GM19372 (cell line): Measurements from ENCODE around the gene AHDC1.
"Not testable (repeated sequence)": the region's sequence is repeated elsewhere in the genome, so short reads cannot be mapped to it uniquely, and the experiment has no call there.

Source experiments
- ATAC-seq: cut with Tn5 transposase; IDR thresholded peaks from one replicate; pipeline ENCODE4 v1.9.1; 2021; ENCODE audit warnings: mild to moderate bottlenecking, low read depth, moderate library complexity; ENCODE audit not compliant: unreplicated experiment

AHDC1 gene

DNA sequence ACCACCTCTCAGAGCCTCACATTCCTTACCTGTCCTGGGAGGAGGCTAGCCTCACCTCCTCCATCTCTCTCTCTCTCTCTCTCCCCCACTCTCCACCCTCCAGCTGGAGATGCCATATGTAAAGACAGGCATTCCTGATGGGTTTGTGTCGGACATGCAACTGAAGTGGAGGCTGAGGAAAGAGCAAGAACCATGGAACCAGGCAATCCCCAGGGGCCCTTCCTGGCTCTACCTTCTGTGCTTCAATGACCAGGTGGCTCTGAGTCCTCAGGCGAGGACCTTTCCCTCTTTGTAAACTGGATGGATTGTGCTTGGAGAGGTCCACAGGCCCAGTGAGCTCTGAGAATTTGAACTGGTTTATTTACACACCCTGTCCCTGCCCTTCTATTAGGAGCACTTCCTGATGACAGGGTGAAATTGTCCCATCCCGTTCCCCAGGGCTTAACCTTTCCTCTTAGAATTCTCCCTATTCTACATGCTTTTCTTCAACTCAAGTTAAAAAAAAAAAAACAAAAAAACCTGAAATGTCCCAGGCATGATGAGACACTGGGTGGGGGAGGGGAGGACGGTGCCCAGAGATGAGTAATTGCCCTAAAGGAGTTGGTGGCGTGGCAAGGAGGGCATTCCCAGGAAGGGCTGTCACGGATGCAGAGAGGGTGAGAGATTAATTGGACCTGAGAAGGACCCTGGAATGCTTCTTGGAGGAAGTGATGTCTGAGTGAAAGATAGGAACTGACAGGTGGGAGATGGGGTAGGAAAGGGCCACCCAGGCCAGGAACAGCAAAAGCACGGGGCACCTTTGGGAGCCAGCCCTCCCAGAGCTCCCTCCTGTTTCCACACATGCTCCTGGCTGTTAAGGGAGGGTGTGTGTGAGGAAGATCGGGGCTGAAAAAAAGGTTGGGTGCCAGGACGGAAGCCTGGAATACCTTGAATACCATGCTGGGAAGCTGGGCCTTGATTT lies 63.8 kb downstream of the AHDC1 start:
- no peak for ATAC-seq

- ATAC-seq, result no peak
These were observed 65.2 kb downstream of the AHDC1 start for GRCh38 chr1:27538793-27539192.

DNA sequence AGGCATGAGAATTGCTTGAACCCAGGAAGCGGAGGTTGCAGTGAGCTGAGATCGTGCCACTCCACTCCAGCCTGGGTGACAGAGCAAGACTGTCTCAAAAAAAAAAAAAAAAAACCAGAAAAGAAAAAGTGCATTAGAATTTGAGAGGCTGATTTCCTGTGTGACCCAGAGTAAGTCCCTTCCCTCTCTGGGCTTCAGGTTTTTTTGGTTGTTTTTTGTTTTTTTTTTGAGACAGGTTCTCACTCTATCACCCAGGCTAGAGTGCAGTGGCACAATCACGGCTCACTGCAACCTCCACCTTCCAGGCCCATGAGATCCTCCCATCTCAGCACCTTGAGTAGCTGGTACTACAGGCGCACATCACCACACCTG lies 65.7 kb downstream of the AHDC1 start:
- ATAC-seq, result not testable (repeated sequence)

DNA sequence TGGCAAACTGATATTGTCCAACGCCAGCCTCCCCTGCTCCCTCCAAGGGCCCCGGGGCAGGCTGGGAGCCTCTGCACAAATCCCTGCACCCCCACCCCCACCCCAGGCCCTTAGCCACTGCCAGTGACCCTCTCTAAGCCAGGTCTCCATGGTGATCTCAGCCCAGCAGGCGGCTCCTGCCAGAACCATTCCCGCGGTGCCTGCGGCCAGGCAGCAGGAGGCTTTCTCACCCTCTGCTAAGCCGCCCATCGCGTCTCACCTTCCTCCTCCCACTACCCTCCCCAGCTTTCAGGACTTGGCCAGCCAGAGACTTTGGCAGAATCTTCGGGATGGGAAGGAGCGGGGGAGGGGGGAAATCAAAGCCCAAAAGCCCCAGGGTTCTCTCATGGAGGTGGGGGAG lies 67.2 kb downstream of the AHDC1 start:
- no peak for ATAC-seq

- no peak for ATAC-seq
These were observed 67.8 kb downstream of the AHDC1 start for GRCh38 chr1:27536010-27536757.

DNA sequence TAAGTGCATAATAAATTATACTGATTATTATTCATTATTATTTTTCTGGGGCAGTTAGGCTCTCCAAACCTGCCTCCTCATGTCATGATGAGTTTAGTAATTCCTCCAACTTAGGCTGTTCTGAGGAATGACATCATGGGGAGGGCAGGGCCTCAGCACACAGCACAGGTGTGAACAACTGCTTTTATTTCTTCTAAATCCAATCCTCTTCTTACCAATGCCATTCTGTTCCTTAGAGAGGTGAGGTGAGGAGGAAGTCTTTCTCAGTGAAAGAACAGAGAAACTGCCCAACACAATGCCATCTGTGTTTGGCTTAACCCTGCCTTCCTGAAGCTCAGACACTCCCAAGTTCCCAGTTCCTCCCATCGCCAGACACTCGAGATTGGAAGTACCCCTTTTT lies 68.6 kb downstream of the AHDC1 start:
- no peak for ATAC-seq

- ATAC-seq, result no peak
These were observed 71.8 kb downstream of the AHDC1 start for GRCh38 chr1:27531959-27532685.

DNA sequence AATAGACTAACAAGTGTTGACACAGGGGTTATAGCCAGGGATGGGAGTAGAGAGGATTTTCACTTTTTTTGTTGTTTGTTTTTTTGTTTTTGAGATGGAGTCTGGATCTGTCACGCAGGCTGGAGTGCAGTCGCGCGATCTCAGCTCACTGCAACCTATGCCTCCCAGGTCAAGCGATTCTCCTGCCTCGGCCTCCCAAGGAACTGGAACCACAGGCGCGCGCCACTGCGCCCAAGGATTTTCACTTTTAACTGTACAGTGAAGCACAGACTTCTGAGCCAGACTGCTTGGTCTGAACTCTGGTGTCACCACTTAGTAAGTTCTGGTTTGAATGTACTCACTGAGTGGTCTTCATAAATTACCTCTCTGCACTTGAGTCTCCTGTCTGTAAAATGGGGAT lies 73.8 kb downstream of the AHDC1 start:
- ATAC-seq, result no peak

DNA sequence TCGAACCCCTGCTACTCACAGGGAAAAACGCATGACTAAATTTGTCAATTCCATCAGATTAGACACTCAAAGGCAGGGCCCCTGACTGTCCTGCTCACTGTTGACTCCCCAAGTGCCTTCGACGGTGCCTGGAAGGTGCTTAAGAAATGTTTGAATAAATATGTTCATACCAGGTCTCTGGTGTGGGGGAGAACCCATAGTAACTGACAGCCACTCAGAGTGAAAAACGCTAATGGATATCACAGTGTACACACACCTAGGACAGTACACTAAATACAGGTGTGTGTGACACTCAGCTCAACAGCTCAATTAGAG lies 74.3 kb downstream of the AHDC1 start:
- ATAC-seq, result no peak

DNA sequence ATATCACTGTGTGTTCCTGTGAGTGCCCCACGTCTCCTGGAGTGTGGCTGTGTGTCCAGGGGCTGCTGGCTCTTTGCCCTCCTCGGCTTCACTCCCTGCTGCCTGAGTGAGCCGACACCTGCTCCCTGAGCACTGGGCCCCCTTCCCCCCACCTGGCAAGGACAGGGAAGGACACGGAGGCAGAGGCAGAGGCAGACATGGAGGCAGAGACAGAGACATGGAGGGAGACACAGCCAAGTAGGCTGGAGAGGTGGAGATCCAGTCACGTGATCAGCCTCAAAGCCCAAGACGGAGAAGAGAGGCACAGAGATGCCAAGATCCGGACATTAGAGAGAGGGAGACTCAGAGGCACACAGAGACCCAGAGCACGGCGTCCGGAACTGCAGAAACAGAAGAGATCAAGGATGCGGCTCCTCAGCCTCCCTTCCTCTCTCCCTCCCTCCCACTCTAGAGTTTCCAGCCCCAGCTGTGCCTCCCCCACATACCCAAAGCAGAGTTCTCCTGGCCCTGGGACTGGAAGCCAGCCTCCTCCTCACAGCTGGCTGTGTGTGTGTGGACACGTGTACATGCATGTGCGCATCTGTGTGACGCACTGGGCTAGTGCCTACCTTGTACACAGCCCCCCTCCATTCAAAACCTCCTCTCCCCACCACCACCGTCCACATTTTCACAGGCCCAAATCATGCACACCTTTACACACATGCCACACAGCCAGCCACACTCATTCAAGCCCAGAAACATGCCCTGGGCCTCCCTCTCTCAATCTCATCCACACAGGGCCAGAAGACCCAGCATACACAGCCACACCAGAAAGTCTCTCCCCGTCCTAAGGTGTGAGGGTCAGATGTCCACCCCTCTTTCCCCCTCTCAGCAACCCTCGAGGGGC lies 74.9 kb downstream of the AHDC1 start:
- no peak for ATAC-seq

GRCh38 chr1:27527890-27528817 lies 75.8 kb downstream of the AHDC1 start:
- no peak for ATAC-seq

DNA sequence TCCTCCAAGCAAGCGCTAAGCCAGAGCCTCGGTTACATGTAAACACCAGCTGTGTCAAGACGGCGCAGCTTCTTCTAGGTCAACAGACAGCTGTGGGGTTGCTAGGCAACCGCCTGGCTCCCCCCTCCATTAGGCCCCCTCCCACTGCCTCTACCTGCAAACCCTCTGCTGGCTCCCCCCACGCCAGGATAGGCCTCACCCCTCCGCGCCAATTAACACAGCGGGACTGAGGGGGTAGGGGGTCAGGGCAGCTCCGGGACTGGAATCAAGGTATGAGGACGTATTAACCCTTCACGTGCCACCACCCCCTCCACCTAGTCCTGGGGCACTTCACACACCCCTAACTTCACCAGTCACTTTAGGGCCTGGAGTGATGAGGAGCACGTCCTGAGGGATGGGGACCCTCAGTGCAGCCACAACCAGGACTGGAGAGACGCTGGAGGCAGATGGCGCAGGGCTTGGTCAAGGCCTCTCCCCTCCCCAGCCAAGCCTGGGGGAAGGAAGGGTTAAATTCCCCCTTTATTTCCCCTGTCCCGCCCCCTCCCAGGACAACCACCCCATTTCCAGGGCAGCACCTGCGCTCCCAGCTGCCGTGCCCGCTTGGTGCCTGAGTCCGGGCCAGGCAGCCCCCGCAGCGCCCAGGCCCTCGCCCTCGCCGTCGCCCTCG lies 76.6 kb downstream of the AHDC1 start:
- no peak for ATAC-seq

DNA sequence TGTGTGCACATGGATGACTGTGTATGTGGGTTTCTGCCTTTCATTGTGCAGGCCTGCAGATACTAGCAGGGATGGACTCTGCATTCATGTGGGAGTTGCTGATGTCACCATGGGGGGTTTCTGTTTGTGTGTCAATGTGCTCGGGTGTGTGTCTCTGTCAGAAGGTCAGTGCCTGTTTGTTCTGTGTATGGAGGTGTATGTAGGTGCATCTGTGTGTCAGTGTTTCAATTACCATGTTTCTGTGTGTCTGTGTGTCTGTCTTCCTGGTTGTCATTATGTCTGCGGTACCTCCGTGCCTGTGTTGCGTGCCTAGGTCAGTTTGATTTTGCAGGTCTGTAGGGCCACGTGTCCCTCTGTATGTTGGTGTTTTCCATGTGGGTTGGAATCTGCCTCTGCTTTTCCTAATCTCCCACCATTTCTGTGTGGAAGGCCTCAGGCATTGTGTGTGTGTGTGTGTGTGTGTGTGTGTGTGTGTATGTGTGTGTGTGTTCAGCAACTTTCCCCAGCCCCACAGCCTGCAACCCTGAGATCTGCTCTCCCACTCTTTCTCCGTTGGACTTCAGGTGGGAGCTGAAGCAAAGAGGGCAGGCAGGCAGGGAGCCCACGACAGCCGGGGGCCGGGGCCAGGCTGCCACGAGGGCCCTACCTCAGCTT lies 77.2 kb downstream of the AHDC1 start:
- no peak for ATAC-seq

DNA sequence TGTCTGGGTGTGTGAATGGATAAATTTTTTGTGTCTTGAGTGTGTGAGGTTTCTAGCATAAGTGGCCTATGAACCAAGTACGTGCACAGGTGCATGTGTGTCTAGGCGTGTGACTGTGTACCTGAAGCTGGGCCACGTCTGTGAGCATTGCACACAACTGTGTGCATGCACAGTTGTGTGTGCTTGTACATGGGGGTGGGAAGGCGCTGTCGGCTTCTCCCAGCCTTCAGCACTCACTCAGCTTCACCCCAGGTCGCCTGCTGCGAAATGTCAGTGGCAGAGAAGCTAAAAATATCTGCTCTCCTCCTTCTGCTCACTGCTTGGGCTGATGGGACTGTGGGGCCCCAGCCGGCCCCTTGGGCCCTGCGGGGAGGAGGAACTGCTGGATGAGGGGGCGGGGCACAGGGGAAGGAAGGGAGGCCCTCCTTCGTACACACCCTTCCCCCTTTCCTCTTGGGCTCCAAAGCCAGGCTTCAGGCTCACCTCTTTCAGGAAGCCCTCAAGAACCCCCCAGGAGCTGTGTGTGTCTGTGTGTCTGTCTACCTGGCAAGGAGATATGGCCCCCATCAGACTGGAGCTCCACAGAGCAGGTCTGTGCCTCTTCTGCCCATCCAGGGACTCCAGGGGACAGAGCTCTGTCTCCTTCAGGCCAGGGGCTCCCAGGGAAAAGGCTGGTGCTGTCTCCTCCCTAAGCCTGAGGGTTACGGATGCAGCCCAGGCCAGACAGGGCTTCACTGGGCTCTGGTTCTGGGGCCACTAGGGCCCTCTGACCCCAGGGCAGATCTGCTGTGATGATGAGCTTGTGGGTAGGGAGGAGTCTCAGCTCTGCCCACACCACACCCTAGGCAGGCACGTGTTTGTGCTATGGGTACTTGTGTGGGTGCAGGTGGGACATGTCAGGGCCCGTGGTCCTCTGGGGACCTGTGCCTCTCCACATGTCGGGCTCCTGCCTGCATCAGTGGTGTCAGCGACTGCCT lies 78.4 kb downstream of the AHDC1 start:
- no peak for ATAC-seq

- no peak for ATAC-seq
These were observed 80.5 kb downstream of the AHDC1 start for GRCh38 chr1:27523337-27524020.
